ENCODE results near the gene ACVR1C. TPM values are rescaled to one million over a fixed set of nuclear protein-coding genes. Genes with fewer than 3 reads are reported as not detected.

The ACVR1C gene
- total RNA-seq, 1 experiment from 2014 or later = 0.40 TPM

GRCh38 chr2:157601807-157602206 lies 26.9 kb downstream of the ACVR1C start:
- ATAC-seq (no peak), DNase-seq (no peak)
- no peak overlapping the region for H3K4me3 ChIP-seq (ENCODE audit: low read length)
- H2AFZ ChIP-seq (ENCODE audit: low read length) = no peak overlapping the region
- no peaks in the 10 kb centered on the region for H3K9me3 ChIP-seq (ENCODE audit: low read length)
- H3K79me2 ChIP-seq (ENCODE audit: low read length) = no peaks in the 10 kb centered on the region
- H3K4me1 ChIP-seq (ENCODE audit: insufficient read depth, low read length) = no peaks in the 10 kb centered on the region
- POLR2A ChIA-PET (ENCODE audit: unreplicated experiment) = no interaction called here
- intact Hi-C loops (cut with micrococcal nuclease) = no loop called here
- no peak for TF ChIP-seq CTCF (conservative IDR thresholded peaks at IDR 0.05; ENCODE audit: low read depth, low read length)
- no peak for TF ChIP-seq EZH2 (IDR thresholded peaks at IDR 0.05; ENCODE audit: low read length, unreplicated experiment)
- no peak for TF ChIP-seq EZH2phosphoT487 (IDR thresholded peaks at IDR 0.05; ENCODE audit: borderline replicate concordance, low read length)
- CTCF ChIA-PET = no interaction called here
- no peak overlapping the region for H3K9ac ChIP-seq (ENCODE audit: low read length)
- no TSS peak for BruUV-seq (replicated peaks)
- H3K36me3 ChIP-seq (ENCODE audit: low read depth, low read length) = no peaks in the 10 kb centered on the region
- H3K27ac ChIP-seq (ENCODE audit: low read length) = no peak overlapping the region
- no peak overlapping the region for H3K4me2 ChIP-seq (ENCODE audit: low read length)
- no peaks in the 10 kb centered on the region for H3K9me2 ChIP-seq (replicated peaks; ENCODE audit: low read length)
- H3K27me3 ChIP-seq (ENCODE audit: low read length) = peaks cover 54% of the 10 kb centered on the region
- no peaks in the 10 kb centered on the region for H3F3A ChIP-seq (ENCODE audit: low read length, unreplicated experiment)
- no peaks in the 10 kb centered on the region for H4K20me1 ChIP-seq (ENCODE audit: low read length)

- H3K4me3 ChIP-seq (ENCODE audit: low read length) = peak overlapping the region; percentile 30; the same call in 1 of the 2 replicates
- H3K27ac ChIP-seq (ENCODE audit: low read length) = no peak overlapping the region
- ChIA-PET POLR2A (ENCODE audit: unreplicated experiment) (no interaction called here), CTCF (interaction anchor here (0.6 kb wide), 1 partner anchor 136 kb away, joined by 3 read pairs; no protein-coding TSS in a partner anchor)
- H2AFZ ChIP-seq (ENCODE audit: low read length) = peak overlapping the region; percentile 72
- H3K4me1 ChIP-seq (ENCODE audit: insufficient read depth, low read length) = no peaks in the 10 kb centered on the region
- no peaks in the 10 kb centered on the region for H3F3A ChIP-seq (ENCODE audit: low read length, unreplicated experiment)
- no peaks in the 10 kb centered on the region for H3K36me3 ChIP-seq (ENCODE audit: low read depth, low read length)
- TF ChIP-seq EZH2phosphoT487 (IDR thresholded peaks at IDR 0.05; ENCODE audit: borderline replicate concordance, low read length) (no peak), CTCF (conservative IDR thresholded peaks at IDR 0.05; ENCODE audit: low read depth, low read length) (peak; percentile 68)
- no peaks in the 10 kb centered on the region for H3K9me2 ChIP-seq (replicated peaks; ENCODE audit: low read length)
- no peaks in the 10 kb centered on the region for H3K9me3 ChIP-seq (ENCODE audit: low read length)
- H3K79me2 ChIP-seq (ENCODE audit: low read length) = no peaks in the 10 kb centered on the region
- H3K27me3 ChIP-seq (ENCODE audit: low read length) = peaks cover 59% of the 10 kb centered on the region
- no TSS peak for BruUV-seq (replicated peaks)
- H4K20me1 ChIP-seq (ENCODE audit: low read length) = no peaks in the 10 kb centered on the region
- DNase-seq = peak; percentile 46
- peak overlapping the region; percentile 63; the same call in 1 of the 2 replicates for H3K4me2 ChIP-seq (ENCODE audit: low read length)
- intact Hi-C loops (cut with micrococcal nuclease) = no loop called here
- no peak overlapping the region for H3K9ac ChIP-seq (ENCODE audit: low read length)
- peak; percentile 83 for ATAC-seq
These were observed 31.5 kb downstream of the ACVR1C start for GRCh38 chr2:157596992-157597681.

- CTCF ChIA-PET = no interaction called here
- Histone ChIP-seq H3K4me2 (ENCODE audit: low read length) (no peak overlapping the region), H3F3A (ENCODE audit: low read length, unreplicated experiment) (no peaks in the 10 kb centered on the region), H3K9ac (ENCODE audit: low read length) (no peak overlapping the region), H3K9me2 (replicated peaks; ENCODE audit: low read length) (no peaks in the 10 kb centered on the region), H3K79me2 (ENCODE audit: low read length) (no peaks in the 10 kb centered on the region), H3K27ac (ENCODE audit: low read length) (no peak overlapping the region), H3K4me3 (ENCODE audit: low read length) (no peak overlapping the region), H3K27me3 (ENCODE audit: low read length) (peaks cover 50% of the 10 kb centered on the region), H3K36me3 (ENCODE audit: low read depth, low read length) (no peaks in the 10 kb centered on the region), H4K20me1 (ENCODE audit: low read length) (no peaks in the 10 kb centered on the region), H2AFZ (ENCODE audit: low read length) (no peak overlapping the region), H3K9me3 (ENCODE audit: low read length) (no peaks in the 10 kb centered on the region), H3K4me1 (ENCODE audit: insufficient read depth, low read length) (no peaks in the 10 kb centered on the region)
- no TSS peak for BruUV-seq (replicated peaks)
- POLR2A ChIA-PET (ENCODE audit: unreplicated experiment) = no interaction called here
- intact Hi-C loops (cut with micrococcal nuclease) = loop anchor here (1.0 to 2.0 kb wide), 3 partner anchors 83 to 291 kb away; no protein-coding TSS in a partner anchor
- TF ChIP-seq CTCF (conservative IDR thresholded peaks at IDR 0.05; ENCODE audit: low read depth, low read length) = no peak
- TF ChIP-seq EZH2 (IDR thresholded peaks at IDR 0.05; ENCODE audit: low read length, unreplicated experiment) = no peak
- no peak for TF ChIP-seq EZH2phosphoT487 (IDR thresholded peaks at IDR 0.05; ENCODE audit: borderline replicate concordance, low read length)
- ATAC-seq = no peak
- no peak for DNase-seq
These were observed 35.3 kb downstream of the ACVR1C start for GRCh38 chr2:157593411-157593810.
